ENCODE data around the gene ARFGEF3. TPM values are rescaled to one million over a fixed set of nuclear protein-coding genes. Genes with fewer than 3 reads are reported as not detected.

ARFGEF3 gene
- polyA plus RNA-seq, 1 of the 3 experiments (the other 2 are of a cell fraction): not detected

GRCh38 chr6:138238368-138238767 is 76.6 kb downstream of the ARFGEF3 start:
- H3F3A ChIP-seq (replicated peaks; ENCODE audit: insufficient read depth): no peaks in the 10 kb centered on the region
- ChIA-PET POLR2A (no interaction called here), CTCF (no interaction called here)
- no peaks in the 10 kb centered on the region for H3K27me3 ChIP-seq (ENCODE audit: insufficient read depth)
- H3K4me3 ChIP-seq (ENCODE audit: low read depth in 2 of 2, low read length in 1 of 2): no peak overlapping the region
- no peaks in the 10 kb centered on the region for H3K9me2 ChIP-seq
- H3K4me1 ChIP-seq (ENCODE audit: control insufficient read depth in 1 of 2, insufficient read depth in 2 of 2, low read depth in 1 of 2, low read length in 1 of 2): no peaks in the 10 kb centered on the region; a peak in 1 of 4 replicates
- no peak overlapping the region for H3K4me2 ChIP-seq
- H4K20me1 ChIP-seq (ENCODE audit: insufficient read depth): no peaks in the 10 kb centered on the region
- no peak overlapping the region for H3K27ac ChIP-seq (ENCODE audit: low read depth in 2 of 2, low read length in 1 of 2)
- H3K79me2 ChIP-seq (ENCODE audit: insufficient read depth): no peaks in the 10 kb centered on the region
- H2AFZ ChIP-seq (ENCODE audit: low read depth): no peak overlapping the region
- no peak for TF ChIP-seq EP300 (IDR thresholded peaks at IDR 0.05; ENCODE audit: borderline replicate concordance in 1 of 2, low read depth in 1 of 2, low read length in 1 of 2)
- no peak for DNase-seq
- H3K9me3 ChIP-seq: no peaks in the 10 kb centered on the region
- H3K9ac ChIP-seq: no peak overlapping the region
- H3K36me3 ChIP-seq (replicated peaks in 1 of 2; ENCODE audit: control insufficient read depth in 1 of 2, insufficient read depth in 2 of 2, low read length in 1 of 2): no peaks in the 10 kb centered on the region
- 22% methylated on average over 6 of the region's 6 CpGs for WGBS (ENCODE audit: low lambda C conversion rate)

GRCh38 chr6:138239774-138240173 is 78.0 kb downstream of the ARFGEF3 start:
- Histone ChIP-seq H2AFZ (ENCODE audit: low read depth) (no peak overlapping the region), H3K27ac (ENCODE audit: low read depth in 2 of 2, low read length in 1 of 2) (no peak overlapping the region), H3K4me3 (ENCODE audit: low read depth in 2 of 2, low read length in 1 of 2) (no peak overlapping the region), H3K4me2 (no peak overlapping the region), H3K4me1 (ENCODE audit: control insufficient read depth in 1 of 2, insufficient read depth in 2 of 2, low read depth in 1 of 2, low read length in 1 of 2) (no peaks in the 10 kb centered on the region; a peak in 1 of 4 replicates), H3K9ac (no peak overlapping the region), H3K79me2 (ENCODE audit: insufficient read depth) (no peaks in the 10 kb centered on the region), H3K27me3 (ENCODE audit: insufficient read depth) (no peaks in the 10 kb centered on the region), H3K9me3 (no peaks in the 10 kb centered on the region), H3K9me2 (no peaks in the 10 kb centered on the region), H3F3A (replicated peaks; ENCODE audit: insufficient read depth) (no peaks in the 10 kb centered on the region), H3K36me3 (replicated peaks in 1 of 2; ENCODE audit: control insufficient read depth in 1 of 2, insufficient read depth in 2 of 2, low read length in 1 of 2) (no peaks in the 10 kb centered on the region), H4K20me1 (ENCODE audit: insufficient read depth) (no peaks in the 10 kb centered on the region)
- ChIA-PET POLR2A (no interaction called here), CTCF (interaction anchor here (1.3 kb wide), 1 partner anchor 165 kb away, joined by 3 read pairs; the partner anchor contains the start of gene HEBP2)
- no peak for DNase-seq
- TF ChIP-seq TCF12 (IDR thresholded peaks at IDR 0.05) (no peak), ZBTB33 (IDR thresholded peaks at IDR 0.05; ENCODE audit: borderline replicate concordance, low read depth) (no peak), GABPA (IDR thresholded peaks at IDR 0.05; ENCODE audit: low read depth) (no peak), USF1 (IDR thresholded peaks at IDR 0.05; ENCODE audit: borderline replicate concordance, low read depth) (no peak), JUND (IDR thresholded peaks at IDR 0.05) (no peak), CTCF (IDR thresholded peaks at IDR 0.05) (no peak), NFIC (IDR thresholded peaks at IDR 0.05; ENCODE audit: borderline replicate concordance) (no peak), ELF1 (IDR thresholded peaks at IDR 0.05) (no peak), EZH2phosphoT487 (IDR thresholded peaks at IDR 0.05; ENCODE audit: borderline replicate concordance, low read depth) (no peak), RXRA (IDR thresholded peaks at IDR 0.05; ENCODE audit: borderline replicate concordance, low read depth) (no peak), IRF3 (IDR thresholded peaks at IDR 0.05; ENCODE audit: low read depth, low read length) (no peak), TEAD4 (IDR thresholded peaks at IDR 0.05; ENCODE audit: borderline replicate concordance, insufficient read depth) (no peak), RAD21 (IDR thresholded peaks at IDR 0.05; ENCODE audit: low read length) (no peak), MEF2A (IDR thresholded peaks at IDR 0.05; ENCODE audit: borderline replicate concordance, low read depth) (no peak), USF2 (IDR thresholded peaks at IDR 0.05; ENCODE audit: borderline replicate concordance, low read depth, low read length) (no peak), EP300 (IDR thresholded peaks at IDR 0.05; ENCODE audit: borderline replicate concordance in 1 of 2, low read depth in 1 of 2, low read length in 1 of 2) (no peak), FOXM1 (IDR thresholded peaks at IDR 0.05; ENCODE audit: low read depth) (no peak)
- 0% methylated on average over 1 of the region's 1 CpG for WGBS (ENCODE audit: low lambda C conversion rate)
